Neural crest cell (in vitro differentiated cells): ENCODE data around the gene ZNF423. TPM values are rescaled to one million over a fixed set of nuclear protein-coding genes. Genes with fewer than 3 reads are reported as not detected.

ENCODE experiments used
- DNase-seq: peaks from one replicate; pipeline ENCODE4 v3.0.0; 2021; ENCODE audit warnings: low read depth, mixed read lengths, low spot score
- H3K27ac Mint-ChIP-seq: one replicate; pipeline ENCODE4 v1.8.0; 2021; ENCODE audit warnings: mild to moderate bottlenecking, mixed read lengths; ENCODE audit not compliant: unreplicated experiment
- H3K27me3 Mint-ChIP-seq: 2 replicates; pipeline ENCODE4 v1.8.0; 2021; ENCODE audit warnings: low read depth, mild to moderate bottlenecking, mixed read lengths
- H3K36me3 Mint-ChIP-seq: 2 replicates; pipeline ENCODE4 v1.8.0; 2021; ENCODE audit warnings: low read depth, mild to moderate bottlenecking, mixed read lengths
- H3K4me1 Mint-ChIP-seq: 2 replicates; pipeline ENCODE4 v1.8.0; 2021; ENCODE audit warnings: mixed read lengths
- H3K4me3 Mint-ChIP-seq: one replicate; pipeline ENCODE4 v1.8.0; 2021; ENCODE audit warnings: mild to moderate bottlenecking, mixed read lengths
- H3K9me3 Mint-ChIP-seq: 2 replicates; pipeline ENCODE4 v1.8.0; 2021; ENCODE audit warnings: mixed read lengths
- total RNA-seq: library from RNA; stranded (reverse); gene quantifications from 2 replicates; pipeline ENCODE4 v1.2.1, GENCODE V29; 2021
- TF ChIP-seq, protein P1 (sequence below): fragments of 200-600 bp; sonication (generic); conservative IDR thresholded peaks from 2 replicates; pipeline ENCODE4 v1.5.0; 2021; ENCODE audit warnings: antibody characterized with exemption, mild to moderate bottlenecking

ZNF423 gene
- total RNA-seq, 1 donor from 2014 or later = 55.4 TPM

- peak overlapping the region; percentile 27 for H3K27ac Mint-ChIP-seq
- DNase-seq = no peak
Observed at GRCh38 chr16:49780433-49780832, 75.5 kb downstream of the ZNF423 start.

DNA sequence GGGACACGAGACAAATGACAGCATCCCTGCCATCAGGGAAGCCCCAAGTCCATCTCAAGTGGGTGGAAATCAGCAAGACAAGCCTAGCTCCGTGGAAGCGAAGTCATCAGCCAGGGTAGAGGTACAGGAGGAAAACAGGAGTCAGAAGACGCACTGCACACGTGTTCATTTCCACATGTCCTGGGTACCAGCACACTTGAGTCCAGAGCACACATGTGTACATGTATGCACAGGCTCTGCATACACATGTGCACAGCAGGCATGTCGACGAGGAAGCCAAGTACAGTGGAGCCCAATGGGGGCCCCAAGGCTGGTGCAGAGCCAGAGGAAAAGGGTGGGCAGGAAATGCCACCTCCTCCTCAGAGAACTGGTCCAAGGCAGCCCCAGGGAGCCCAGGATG, 75.9 kb downstream of the ZNF423 start:
- TF ChIP-seq, protein P1, sequence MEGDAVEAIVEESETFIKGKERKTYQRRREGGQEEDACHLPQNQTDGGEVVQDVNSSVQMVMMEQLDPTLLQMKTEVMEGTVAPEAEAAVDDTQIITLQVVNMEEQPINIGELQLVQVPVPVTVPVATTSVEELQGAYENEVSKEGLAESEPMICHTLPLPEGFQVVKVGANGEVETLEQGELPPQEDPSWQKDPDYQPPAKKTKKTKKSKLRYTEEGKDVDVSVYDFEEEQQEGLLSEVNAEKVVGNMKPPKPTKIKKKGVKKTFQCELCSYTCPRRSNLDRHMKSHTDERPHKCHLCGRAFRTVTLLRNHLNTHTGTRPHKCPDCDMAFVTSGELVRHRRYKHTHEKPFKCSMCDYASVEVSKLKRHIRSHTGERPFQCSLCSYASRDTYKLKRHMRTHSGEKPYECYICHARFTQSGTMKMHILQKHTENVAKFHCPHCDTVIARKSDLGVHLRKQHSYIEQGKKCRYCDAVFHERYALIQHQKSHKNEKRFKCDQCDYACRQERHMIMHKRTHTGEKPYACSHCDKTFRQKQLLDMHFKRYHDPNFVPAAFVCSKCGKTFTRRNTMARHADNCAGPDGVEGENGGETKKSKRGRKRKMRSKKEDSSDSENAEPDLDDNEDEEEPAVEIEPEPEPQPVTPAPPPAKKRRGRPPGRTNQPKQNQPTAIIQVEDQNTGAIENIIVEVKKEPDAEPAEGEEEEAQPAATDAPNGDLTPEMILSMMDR = no peak
- no peak overlapping the region for H3K4me3 Mint-ChIP-seq

More at GRCh38 chr16:49780433-49780832, 75.5 kb downstream of the ZNF423 start:
- Mint-ChIP-seq H3K4me3 (no peak overlapping the region), H3K9me3 (no peaks in the 10 kb centered on the region), H3K27me3 (no peaks in the 10 kb centered on the region), H3K36me3 (no peaks in the 10 kb centered on the region), H3K4me1 (peaks cover 31% of the 10 kb centered on the region)
- TF ChIP-seq, protein P1 = no peak

DNA sequence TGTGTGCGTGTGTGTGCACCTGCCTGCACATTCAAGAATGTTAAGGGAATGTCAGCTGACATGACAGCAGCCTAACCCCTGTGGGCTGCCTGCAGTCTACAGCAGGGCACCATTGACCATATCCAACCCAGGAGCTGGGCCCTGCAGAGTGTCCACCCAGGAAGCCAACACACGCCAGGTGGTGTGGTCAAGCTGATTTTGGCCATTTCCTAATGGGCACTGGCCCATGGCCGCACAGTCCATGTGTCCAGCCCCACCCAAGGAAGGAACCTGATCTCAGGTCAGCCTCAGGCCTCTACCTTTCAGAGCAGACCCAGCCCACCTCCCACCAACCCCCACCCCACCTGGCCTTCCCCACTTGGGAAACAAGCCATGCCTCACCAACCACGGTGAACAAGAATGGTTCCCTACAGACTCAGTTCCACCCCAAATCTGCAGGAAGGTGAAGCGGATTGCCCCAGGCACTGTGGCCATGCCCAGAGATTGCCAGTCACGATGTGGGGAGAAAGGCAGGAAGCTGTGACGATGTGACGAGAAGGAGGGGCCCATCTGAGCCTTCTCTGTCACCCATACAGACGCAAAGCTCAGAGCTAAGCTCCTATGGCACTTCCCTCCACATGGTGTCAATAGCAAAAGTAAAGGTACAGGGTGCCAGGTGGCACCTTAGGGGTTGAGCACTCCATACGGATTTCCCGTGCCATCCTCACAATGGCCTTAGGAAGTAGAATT, 77.5 kb downstream of the ZNF423 start:
- Mint-ChIP-seq H3K27me3 (no peaks in the 10 kb centered on the region), H3K27ac (no peak overlapping the region), H3K9me3 (no peaks in the 10 kb centered on the region), H3K4me1 (peaks cover 43% of the 10 kb centered on the region), H3K36me3 (no peaks in the 10 kb centered on the region), H3K4me3 (no peak overlapping the region)
- no peak for DNase-seq
- TF ChIP-seq, protein P1 = no peak

More for the DNA sequence above, 75.9 kb downstream of the ZNF423 start:
- H3K27ac Mint-ChIP-seq = no peak overlapping the region
- H3K9me3 Mint-ChIP-seq = no peaks in the 10 kb centered on the region
- H3K27me3 Mint-ChIP-seq = no peaks in the 10 kb centered on the region
- no peak for DNase-seq
- H3K36me3 Mint-ChIP-seq = no peaks in the 10 kb centered on the region
- peaks cover 36% of the 10 kb centered on the region for H3K4me1 Mint-ChIP-seq

GRCh38 chr16:49776734-49777133, 79.2 kb downstream of the ZNF423 start:
- TF ChIP-seq, protein P1 = no peak
- no peaks in the 10 kb centered on the region for H3K9me3 Mint-ChIP-seq
- H3K27me3 Mint-ChIP-seq = no peaks in the 10 kb centered on the region
- DNase-seq = no peak
- peak overlapping the region; percentile 20 for H3K27ac Mint-ChIP-seq
- H3K36me3 Mint-ChIP-seq = no peaks in the 10 kb centered on the region
- peaks cover 47% of the 10 kb centered on the region for H3K4me1 Mint-ChIP-seq
- H3K4me3 Mint-ChIP-seq = peak overlapping the region; percentile 6

DNA sequence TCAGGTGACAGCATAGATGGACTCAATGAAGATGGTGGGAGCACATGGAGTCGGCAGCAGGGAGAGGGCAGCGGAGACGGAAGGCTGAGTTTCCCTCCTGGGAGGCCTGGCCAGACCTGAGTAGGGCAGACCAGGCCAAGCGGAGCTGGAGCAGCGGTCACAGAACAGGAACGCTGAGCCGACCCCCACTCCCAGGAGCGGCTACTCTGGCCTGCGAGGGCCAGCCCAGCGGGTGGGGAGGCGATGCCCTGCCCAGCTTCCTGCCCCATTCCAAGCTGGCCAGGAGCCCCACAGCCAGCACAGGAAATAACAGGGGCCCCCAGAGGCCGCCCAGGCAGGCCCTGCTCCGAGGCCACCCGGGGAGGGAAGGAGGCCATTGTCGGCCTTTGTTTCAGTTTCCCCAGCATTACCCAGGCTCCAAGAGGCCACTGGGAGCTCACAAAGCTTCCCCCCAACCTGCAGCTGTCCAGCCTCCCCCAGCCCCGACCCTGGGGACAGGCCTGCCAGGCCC, 79.8 kb downstream of the ZNF423 start:
- H3K9me3 Mint-ChIP-seq = no peaks in the 10 kb centered on the region
- DNase-seq = peak; percentile 34
- no peaks in the 10 kb centered on the region for H3K36me3 Mint-ChIP-seq
- peak overlapping the region; percentile 25 for H3K4me3 Mint-ChIP-seq
- H3K27me3 Mint-ChIP-seq = no peaks in the 10 kb centered on the region
- H3K27ac Mint-ChIP-seq = peak overlapping the region; percentile 63
- H3K4me1 Mint-ChIP-seq = peaks cover 45% of the 10 kb centered on the region
- TF ChIP-seq, protein P1 = no peak
